ENCODE results near the gene ZCCHC2. TPM values are rescaled to one million over a fixed set of nuclear protein-coding genes. Genes with fewer than 3 reads are reported as not detected.

The ZCCHC2 gene
- total RNA-seq, 1 experiment from 2014 or later: 43.5 TPM

DNA sequence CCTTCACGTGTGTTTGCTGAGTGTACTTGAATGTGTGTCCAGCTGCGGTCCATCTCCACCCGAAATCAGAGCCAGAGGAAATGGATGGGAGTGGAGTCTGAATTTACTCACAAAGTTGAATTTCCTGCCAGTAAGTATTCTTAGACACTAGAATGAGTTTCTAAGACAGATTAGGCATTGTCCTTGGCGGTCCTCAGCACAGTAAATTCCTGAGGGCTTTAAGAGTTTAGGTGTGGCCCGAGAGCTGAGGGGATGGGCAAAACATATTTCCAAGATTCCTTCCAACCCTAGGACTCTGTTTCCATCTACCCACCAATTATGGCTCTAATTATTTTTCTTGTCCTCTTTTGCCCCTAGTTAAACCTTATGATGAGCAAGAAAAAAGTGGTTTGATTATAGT lies 102.2 kb downstream of the ZCCHC2 start:
- TF ChIP-seq CTCF (IDR thresholded peaks at IDR 0.05; ENCODE audit: unreplicated experiment): no peak
- Mint-ChIP-seq H3K27me3 (ENCODE audit: unreplicated experiment) (no peaks in the 10 kb centered on the region), H3K4me1 (ENCODE audit: low read depth, unreplicated experiment) (peaks cover 8% of the 10 kb centered on the region), H3K4me3 (ENCODE audit: low read depth, unreplicated experiment) (no peak overlapping the region), H3K36me3 (ENCODE audit: insufficient read depth, unreplicated experiment) (no peaks in the 10 kb centered on the region), H3K9me3 (ENCODE audit: low read depth, unreplicated experiment) (peaks cover 3% of the 10 kb centered on the region), H3K27ac (ENCODE audit: unreplicated experiment) (no peak overlapping the region)
- BruUV-seq (replicated peaks): no TSS peak
- intact Hi-C loops (cut with micrococcal nuclease; ENCODE audit: unreplicated experiment): no loop called here
- DNase-seq: no peak
- CTCF ChIA-PET: no interaction called here

Other genes with a start within 250 kb of the ZCCHC2 start
- gene TNFRSF11A, start 197.7 kb upstream of the ZCCHC2 start, total RNA-seq (2022): 94.6 and 126 TPM in 2 replicates
- gene PHLPP1, start 192.5 kb downstream of the ZCCHC2 start, total RNA-seq (2022): 28.0 and 32.8 TPM in 2 replicates